Pancreas (tissue), 10 donors: ENCODE data around the gene LRIG2. TPM values are rescaled to one million over a fixed set of nuclear protein-coding genes. Genes with fewer than 3 reads are reported as not detected.
"Not testable (repeated sequence)": the region's sequence is repeated elsewhere in the genome, so short reads cannot be mapped to it uniquely, and the experiment has no call there.

Experiments used
- ATAC-seq, 4 donors: fragments of 200-7000 bp; cut with Tn5 transposase; one replicate each; pipeline versions ENCODE4 v1.8.0 to v1.9.1; 2020; ENCODE audit warnings: mild to moderate bottlenecking in 4 of 4, moderate library complexity in 4 of 4
- DNase-seq, 6 donors: peaks; one replicate each; pipeline ENCODE4 v3.0.0-alpha.2; 2020
- FAIRE-seq: peaks from 2 replicates; lab custom pipeline; 2012; peaks lifted over from hg19 to GRCh38; lab: Jason Lieb, UNC
- H3K27ac ChIP-seq, 4 donors: fragments of 200-600 bp; sonication (generic); 1 replicate in 3 of 4; 2 replicates in 1 of 4; pipeline versions ENCODE4 v1.5.0 to v1.8.0; 2020
- H3K27me3 ChIP-seq, 4 donors: fragments of 200-600 bp; one replicate each; pipeline ENCODE4 v1.8.0; 2021
- H3K36me3 ChIP-seq, 3 donors: fragments of 200-600 bp; sonication (generic) in 1 of 3; one replicate each; pipeline versions ENCODE4 v1.5.0 to v1.8.0; 2020 to 2021
- H3K4me1 ChIP-seq, 3 donors: fragments of 200-600 bp; one replicate each; pipeline ENCODE4 v1.8.0; 2021
- H3K4me3 ChIP-seq, 4 donors: fragments of 200-600 bp; sonication (generic) in 2 of 4; one replicate each; pipeline versions ENCODE4 v1.5.0 to v1.8.0; 2020 to 2021
- H3K9me3 ChIP-seq, 4 donors: fragments of 200-600 bp; one replicate each; pipeline ENCODE4 v1.8.0; 2021
- CTCF ChIP-seq, 4 donors: fragments of 200-600 bp; sonication (generic) in 3 of 4; IDR thresholded peaks; one replicate each; pipeline versions ENCODE4 v1.5.0 to v1.8.0; 2021; ENCODE audit warnings: antibody characterized with exemption in 4 of 4
- WGBS, 2 donors: extraction: QIAGEN DNeasy Blood & Tissue Kit; methylation state at CpG; one replicate each; pipeline ENCODE4 v1.1.7; 2013; 5-methylcytosine and 5-hydroxymethylcytosine counted together
- intact Hi-C, 3 donors: fragments of 100-400 bp; cut with DNase I; formaldehyde crosslinking; loops; one replicate each; pipeline versions ENCODE4 v1.11.1 to v1.14.2; 2022
- polyA plus RNA-seq, 2 donors: library from polyadenylated mRNA; stranded (reverse); fragments of 200-250 nt; gene quantifications; one replicate each; pipeline ENCODE4 v1.2.3, GENCODE V29; 2013
- total RNA-seq, 6 donors: library from RNA; stranded (reverse); fragmentation: NEBNext Ultra II Directional in 4 of 6; extraction: Animal tissue kit (Norgen Biotek cat#: 25700) in 4 of 6; gene quantifications; one replicate each; pipeline versions ENCODE4 v1.2.1 to v1.2.4, GENCODE V29; 2021 to 2023
- donor health status: healthy with polysubstance abuse.
- donor health status: DM: no; HTN: no; CAD: no; lungs with moderate emphysema.
- donor health status: DM: no; HTN: no; CAD: no.
- donor health status: control.
- donor health status: control.
- donor health status: Bipolar disorder and iron deficiency.
- donor health status: DM: yes; HTN: yes; CAD: no.
- donor health status: DM: no; HTN: no; CAD: no.
- donor health status: DM: no; HTN: no; CAD: no.
- donor health status: DM: yes; HTN: yes; CAD: no.

The LRIG2 gene
- total and polyA plus RNA-seq, 8 donors = 2.4 to 8.5 (median 4.0) TPM

GRCh38 chr1:113153116-113153803 lies 80.3 kb downstream of the LRIG2 start:
- Histone ChIP-seq H3K27ac (no peak overlapping the region), H3K27me3 (no peaks in the 10 kb centered on the region), H3K4me1 (no peaks in the 10 kb centered on the region), H3K9me3 (no peaks in the 10 kb centered on the region), H3K36me3 (no peaks in the 10 kb centered on the region), H3K4me3 (no peak overlapping the region)
- TF ChIP-seq CTCF (IDR thresholded peaks at IDR 0.05) = no peak
- DNase-seq (no peak), ATAC-seq (peak in 3 of 4 donors; percentile 61 to 70 (median 63)), FAIRE-seq (no peak)
- intact Hi-C loops = no loop called here
- 91 to 97% methylated on average over 5 of the region's 5 CpGs for WGBS, 2 donors

GRCh38 chr1:113156368-113156767 lies 83.4 kb downstream of the LRIG2 start:
- TF ChIP-seq CTCF (IDR thresholded peaks at IDR 0.05) = no peak
- no peaks in the 10 kb centered on the region for H3K27me3 ChIP-seq
- H3K4me1 ChIP-seq = no peaks in the 10 kb centered on the region
- intact Hi-C loops = no loop called here
- H3K36me3 ChIP-seq = no peaks in the 10 kb centered on the region
- no peak overlapping the region for H3K4me3 ChIP-seq
- DNase-seq (no peak), FAIRE-seq (no peak), ATAC-seq (no peak)
- no peaks in the 10 kb centered on the region for H3K9me3 ChIP-seq
- WGBS, 2 donors = 78 to 97% methylated on average over 1 of the region's 1 CpG
- H3K27ac ChIP-seq = no peak overlapping the region

DNA sequence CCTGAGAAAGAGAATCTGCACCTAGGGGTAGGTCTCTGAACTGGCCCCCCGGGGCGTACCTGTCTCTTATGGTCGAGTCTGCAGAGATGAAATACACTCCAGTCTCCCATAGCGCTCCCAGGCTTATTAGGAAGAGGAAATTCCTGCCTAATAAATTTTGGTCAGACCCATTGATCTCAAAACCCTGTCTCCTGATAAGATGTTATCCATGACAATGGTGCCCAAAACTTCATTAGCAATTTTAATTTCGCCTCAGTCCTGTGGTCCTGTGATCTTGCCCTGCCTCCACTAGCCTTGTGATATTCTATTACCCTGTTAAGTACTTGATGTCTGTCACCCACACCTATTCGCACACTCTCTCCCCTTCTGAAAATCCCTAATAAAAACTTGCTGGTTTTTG lies 85.7 kb downstream of the LRIG2 start:
- H3K4me1 ChIP-seq, H3K27me3 ChIP-seq, intact Hi-C loops, H3K9me3 ChIP-seq, FAIRE-seq, H3K4me3 ChIP-seq, ATAC-seq, H3K27ac ChIP-seq, DNase-seq, H3K36me3 ChIP-seq: not testable (repeated sequence)
- 78% methylated on average over 6 of the region's 6 CpGs for WGBS, 2 donors

- Histone ChIP-seq H3K9me3 (no peaks in the 10 kb centered on the region), H3K36me3 (no peaks in the 10 kb centered on the region), H3K4me1 (peaks cover 0 to 4% (median 0%) of the 10 kb centered on the region in 3 donors), H3K27me3 (no peaks in the 10 kb centered on the region), H3K4me3 (no peak overlapping the region), H3K27ac (no peak overlapping the region)
- FAIRE-seq (no peak), ATAC-seq (peak; percentile 55 to 79 (median 68)), DNase-seq (peak in 2 of 6 donors; percentile 9 to 47)
- TF ChIP-seq CTCF (IDR thresholded peaks at IDR 0.05) = no peak
- intact Hi-C loops = no loop called here
- WGBS, 2 donors = 44 to 46% methylated on average over 5 of the region's 5 CpGs
These were observed 93.5 kb downstream of the LRIG2 start for GRCh38 chr1:113166473-113166872.

GRCh38 chr1:113168946-113169345 lies 95.9 kb downstream of the LRIG2 start:
- Histone ChIP-seq H3K4me1 (peaks cover 0 to 4% (median 0%) of the 10 kb centered on the region in 3 donors), H3K27ac (peak overlapping the region in 1 of 4 donors; percentile 8), H3K9me3 (no peaks in the 10 kb centered on the region), H3K27me3 (no peaks in the 10 kb centered on the region), H3K4me3 (no peak overlapping the region), H3K36me3 (no peaks in the 10 kb centered on the region)
- TF ChIP-seq CTCF (IDR thresholded peaks at IDR 0.05) = no peak
- DNase-seq (peak in 3 of 6 donors; percentile 15 to 41 (median 33)), ATAC-seq (peak in 2 of 4 donors; percentile 17 to 56), FAIRE-seq (no peak)
- intact Hi-C loops = no loop called here
- WGBS, 2 donors = 65 to 68% methylated on average over 10 of the region's 10 CpGs
